EL (cell line): ENCODE measurements around the gene COMMD7.

ENCODE experiments used
- DNase-seq: peaks from one replicate; pipeline ENCODE4 v3.0.0-alpha.2; 2016

Gene COMMD7

DNA sequence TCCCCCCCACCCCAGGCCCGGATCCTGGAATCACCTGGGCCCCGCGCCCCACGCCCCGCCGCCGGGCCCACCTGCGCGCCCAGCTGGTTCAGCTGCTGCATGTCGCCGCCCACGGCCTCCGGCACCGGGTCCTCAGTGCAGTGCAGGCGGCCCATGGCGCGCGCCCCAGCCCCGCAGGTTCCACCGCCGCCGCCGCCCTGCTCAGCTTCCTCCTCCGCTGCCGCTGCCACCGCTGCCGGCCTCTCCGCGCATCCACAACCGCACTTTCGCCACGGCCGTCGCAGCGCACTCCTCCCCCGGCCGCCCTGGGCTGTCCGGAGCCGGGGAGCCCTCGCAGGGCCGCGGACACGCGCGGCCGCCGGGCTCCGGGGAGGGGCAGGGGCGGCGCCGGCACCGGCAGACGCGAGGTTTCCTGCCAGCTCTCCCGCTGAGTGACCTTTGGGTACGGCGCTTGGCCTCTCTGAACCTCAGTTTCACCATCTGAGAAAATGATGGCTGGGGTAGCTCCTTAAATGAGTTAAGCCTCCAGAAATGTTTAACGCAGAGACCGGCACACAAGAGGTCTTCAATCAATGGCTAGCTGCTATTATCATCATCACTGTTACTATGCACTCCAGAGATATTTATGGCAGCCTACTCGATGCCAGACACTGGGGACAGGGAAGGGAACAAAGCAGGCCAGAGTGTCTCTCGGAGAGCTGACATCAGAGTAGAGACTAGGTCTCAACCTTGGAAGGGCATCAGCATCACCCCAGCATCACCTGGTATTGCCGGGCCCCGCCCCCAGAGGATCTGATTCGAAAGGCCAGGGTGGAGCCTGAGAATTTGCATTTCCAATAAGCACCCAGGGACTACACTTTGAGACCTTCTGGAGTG, at the start of gene COMMD7:
COMMD7 (minus strand) TSS at position 231 of the 876 bp plus-strand sequence; CDS start at position 155, 76 bp downstream.
- DNase-seq, result peak; percentile 55

- no peak for DNase-seq
These were observed 49.6 kb upstream of the COMMD7 start for GRCh38 chr20:32792731-32793458.

GRCh38 chr20:32792316-32792715, 49.0 kb upstream of the COMMD7 start:
- peak; percentile 25 for DNase-seq

GRCh38 chr20:32790751-32791057, 47.4 kb upstream of the COMMD7 start:
- DNase-seq, result no peak

GRCh38 chr20:32789896-32790750, 46.9 kb upstream of the COMMD7 start:
- peak; percentile 62 for DNase-seq

- no peak for DNase-seq
These were observed 43.9 kb upstream of the COMMD7 start for GRCh38 chr20:32787168-32787567.

DNA sequence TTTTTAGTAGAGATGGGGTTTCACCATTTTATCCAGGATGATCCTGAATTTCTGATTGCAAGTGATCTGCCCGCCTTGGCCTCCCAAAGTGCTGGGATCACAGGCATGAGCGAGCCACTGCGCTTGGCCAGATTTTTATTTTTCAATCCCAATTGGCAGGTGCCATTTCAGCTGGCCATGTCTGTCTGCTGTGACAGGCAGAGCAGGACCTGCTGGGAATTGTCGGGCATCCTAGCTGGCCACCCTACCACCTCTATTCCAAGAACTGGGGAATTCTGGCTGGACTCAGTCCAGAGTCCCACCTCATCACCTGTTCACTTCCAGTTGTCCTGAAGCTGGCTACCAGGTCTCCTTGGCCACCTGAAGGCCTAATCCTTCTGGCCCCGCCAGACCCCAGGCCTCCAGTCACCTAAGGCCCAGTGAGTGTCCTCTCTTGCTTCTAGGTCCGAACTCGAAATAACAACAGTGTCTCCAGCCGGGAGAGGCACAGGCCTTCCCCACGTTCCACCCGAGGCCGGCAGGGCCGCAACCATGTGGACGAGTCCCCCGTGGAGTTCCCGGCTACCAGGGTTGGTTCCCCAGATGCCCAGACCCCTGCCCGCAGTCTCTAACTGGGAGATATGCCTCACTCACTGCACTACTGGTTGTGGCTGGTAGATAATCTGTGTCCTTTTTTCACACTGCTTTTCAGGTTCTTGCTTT, 42.9 kb upstream of the COMMD7 start:
- DNase-seq, result no peak

DNA sequence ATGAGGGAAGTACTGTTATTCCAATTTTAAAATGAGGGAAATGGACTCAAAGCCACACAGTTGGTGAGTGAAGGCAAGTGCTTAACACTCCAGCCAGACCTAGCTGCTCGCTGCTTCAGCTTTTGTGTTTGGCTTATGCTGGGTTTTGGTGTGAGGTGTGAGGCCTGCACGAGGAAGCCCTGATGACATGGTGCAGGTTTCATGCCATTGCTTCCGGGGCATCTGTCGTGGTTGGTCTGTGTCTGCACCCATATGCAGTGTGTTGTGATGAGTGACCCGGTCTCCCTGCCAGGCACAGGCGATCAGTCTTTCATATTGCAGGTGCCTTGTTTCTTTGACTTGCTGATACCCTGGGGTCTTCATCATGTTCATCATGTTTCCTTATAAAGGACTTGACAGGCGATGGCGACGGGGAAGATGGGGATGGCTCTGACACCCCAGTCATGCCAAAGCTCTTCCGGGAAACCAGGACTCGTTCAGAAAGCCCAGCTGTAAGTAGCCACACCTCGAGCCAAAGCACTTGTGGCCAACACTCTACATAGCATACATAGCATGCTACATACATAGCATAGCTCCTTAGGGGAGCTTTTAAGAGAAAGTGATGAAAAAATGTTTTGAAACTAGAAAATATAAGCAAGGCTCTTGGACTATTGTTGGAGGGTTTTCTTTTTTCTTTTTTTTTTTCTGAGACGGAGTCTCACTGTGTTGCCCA, 41.3 kb upstream of the COMMD7 start:
- DNase-seq, result no peak

- DNase-seq, result no peak
These were observed 37.7 kb upstream of the COMMD7 start for GRCh38 chr20:32780749-32781655.

- no peak for DNase-seq
These were observed 37.0 kb upstream of the COMMD7 start for GRCh38 chr20:32780278-32780677.

- DNase-seq, result no peak
These were observed 36.4 kb upstream of the COMMD7 start for GRCh38 chr20:32779500-32780211.

DNA sequence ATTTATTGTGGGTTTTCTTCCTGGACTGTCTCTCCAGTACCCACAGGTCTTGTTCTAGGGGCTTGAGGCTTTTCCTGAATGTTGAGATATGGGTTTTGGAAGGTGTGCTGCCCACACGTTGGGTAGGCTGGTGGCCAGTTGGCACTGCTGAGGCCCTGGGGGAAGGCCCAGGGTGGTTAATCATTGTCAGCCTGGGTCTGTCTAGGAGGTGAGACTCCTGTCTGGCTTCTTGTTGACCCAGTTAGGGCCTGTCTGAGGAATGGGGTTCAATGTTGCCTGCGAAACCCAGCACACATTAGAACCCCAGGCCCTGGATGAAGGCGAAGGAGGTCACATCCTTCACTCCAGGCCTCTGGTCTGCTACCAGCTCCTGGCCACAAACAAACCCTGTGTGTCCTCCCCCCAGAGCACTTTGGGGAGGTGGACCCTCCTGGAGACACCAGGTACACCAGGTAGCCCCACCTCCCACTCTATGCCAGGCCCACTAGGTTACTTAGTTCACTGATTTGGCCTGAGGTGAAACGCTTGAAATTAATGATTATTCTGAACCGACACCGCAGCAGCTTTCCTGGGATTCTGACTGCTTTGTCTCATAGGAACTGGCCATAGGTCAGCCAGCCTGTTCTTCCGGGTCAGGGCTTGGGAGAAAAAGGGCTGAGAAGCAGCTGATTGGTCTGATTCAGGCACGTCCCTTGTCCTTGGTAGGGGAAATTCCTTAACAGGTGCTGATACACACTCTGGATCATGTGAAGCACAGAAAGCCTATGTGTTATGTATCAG, 34.1 kb upstream of the COMMD7 start:
- DNase-seq, result no peak

GRCh38 chr20:32775336-32775991, 32.2 kb upstream of the COMMD7 start:
- no peak for DNase-seq

DNA sequence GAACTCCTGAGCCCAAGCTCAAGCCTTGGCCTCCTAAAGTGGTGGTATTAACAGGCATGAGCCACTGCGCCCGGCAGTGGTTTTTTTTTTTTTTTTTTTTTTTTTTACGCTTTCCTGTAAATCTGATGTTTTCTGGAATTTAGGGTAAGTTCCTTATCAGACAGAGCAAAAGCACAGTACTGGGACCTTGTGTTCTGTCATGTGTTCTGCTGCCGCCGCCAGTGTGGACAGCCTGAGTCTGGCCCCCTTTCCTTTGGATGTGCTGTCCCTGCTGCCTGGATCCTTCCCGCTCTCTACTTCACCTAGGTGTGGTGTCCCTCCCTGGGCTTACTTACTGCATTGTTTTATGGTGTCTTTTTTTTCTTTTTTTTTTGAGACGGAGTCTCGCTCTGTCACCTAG, 30.6 kb upstream of the COMMD7 start:
- no peak for DNase-seq

DNA sequence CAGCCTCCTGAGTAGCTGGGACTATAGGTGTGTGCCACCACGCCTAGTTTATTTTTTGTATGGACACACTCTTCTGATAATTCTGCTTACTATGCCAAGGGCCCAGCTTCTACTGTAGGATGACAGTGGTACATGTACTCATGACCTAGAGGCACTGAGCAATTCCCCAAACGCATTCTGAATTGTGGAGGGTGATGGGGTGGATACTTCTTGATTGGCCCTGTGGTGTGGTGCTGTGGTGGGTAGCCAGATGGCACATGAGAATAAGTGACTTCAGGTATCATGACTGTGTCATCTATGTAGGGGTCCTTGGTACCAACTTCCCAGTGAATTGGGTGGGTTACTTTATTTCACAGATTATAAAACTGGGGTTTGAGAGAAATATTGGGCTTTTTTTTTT, 30.0 kb upstream of the COMMD7 start:
- no peak for DNase-seq

- no peak for DNase-seq
These were observed 28.8 kb upstream of the COMMD7 start for GRCh38 chr20:32772046-32772445.

- no peak for DNase-seq
These were observed 24.3 kb upstream of the COMMD7 start for GRCh38 chr20:32767418-32768198.
